DMS79 treated with DMSO at 0.1 percent for 48 hours (cell line): ENCODE measurements around the gene HSD17B11.
A peak's percentile ranks its signal among the peaks of the same experiment; 100 is the strongest.
"Not testable (repeated sequence)": the region's sequence is repeated elsewhere in the genome, so short reads cannot be mapped to it uniquely, and the experiment has no call there.

Experiments
- DNase-seq: peaks from one replicate; lab custom pipeline; 2025; lab: John Stamatoyannopoulos, UW

HSD17B11 gene

GRCh38 chr4:87390891-87391575 lies at the start of gene HSD17B11:
TSS of gene HSD17B11 (minus strand) at chr4:87391188. CDS start at chr4:87391070, 118 bp downstream.
- peak; percentile 91 for DNase-seq

- DNase-seq: no peak
Measured at GRCh38 chr4:87433342-87433741, 42.4 kb upstream of the HSD17B11 start.

- no peak for DNase-seq
Measured at GRCh38 chr4:87430038-87430437, 39.0 kb upstream of the HSD17B11 start.

- DNase-seq: no peak
Measured at GRCh38 chr4:87428979-87429378, 38.0 kb upstream of the HSD17B11 start.

- DNase-seq: no peak
Measured at GRCh38 chr4:87427518-87427868, 36.5 kb upstream of the HSD17B11 start.

GRCh38 chr4:87426865-87427517 lies 36.0 kb upstream of the HSD17B11 start:
- DNase-seq: no peak

- no peak for DNase-seq
Measured at GRCh38 chr4:87425711-87426110, 34.7 kb upstream of the HSD17B11 start.

GRCh38 chr4:87424099-87424543 lies 33.1 kb upstream of the HSD17B11 start:
- peak; percentile 24 for DNase-seq

- peak; percentile 55 for DNase-seq
Measured at GRCh38 chr4:87423317-87424098, 32.5 kb upstream of the HSD17B11 start.

- DNase-seq: peak; percentile 89
Measured at GRCh38 chr4:87422104-87423052, 31.4 kb upstream of the HSD17B11 start, which contains the start of gene NUDT9. TSS of gene NUDT9 (plus strand) at chr4:87422573. CDS start at chr4:87422906, 333 bp downstream.

GRCh38 chr4:87420276-87420830 lies 29.4 kb upstream of the HSD17B11 start:
- DNase-seq: no peak

GRCh38 chr4:87419578-87420249 lies 28.7 kb upstream of the HSD17B11 start:
- DNase-seq: no peak

GRCh38 chr4:87418410-87418809 lies 27.4 kb upstream of the HSD17B11 start:
- DNase-seq: not testable (repeated sequence)

- no peak for DNase-seq
Measured at GRCh38 chr4:87416965-87417364, 26.0 kb upstream of the HSD17B11 start.

- no peak for DNase-seq
Measured at GRCh38 chr4:87414816-87415215, 23.8 kb upstream of the HSD17B11 start.

- DNase-seq: no peak
Measured at GRCh38 chr4:87410679-87411078, 19.7 kb upstream of the HSD17B11 start.

- DNase-seq: no peak
Measured at GRCh38 chr4:87410157-87410556, 19.2 kb upstream of the HSD17B11 start.

GRCh38 chr4:87409420-87409939 lies 18.5 kb upstream of the HSD17B11 start:
- no peak for DNase-seq

GRCh38 chr4:87406902-87407301 lies 15.9 kb upstream of the HSD17B11 start:
- DNase-seq: not testable (repeated sequence)

GRCh38 chr4:87406462-87406861 lies 15.5 kb upstream of the HSD17B11 start:
- DNase-seq: no peak
